KG1 (cell line): Measurements from ENCODE around the gene PATE4.

Source experiments
- DNase-seq: peaks from one replicate; lab custom pipeline; 2025; lab: John Stamatoyannopoulos, UW

The PATE4 gene

GRCh38 chr11:125887373-125888324 lies 54.5 kb downstream of the PATE4 start, which contains the start of gene HYLS1:
TSS of gene HYLS1 (plus strand) at chr11:125887668. CDS start at chr11:125899369, 11,701 bp downstream.
- DNase-seq = peak; percentile 87
